ENCODE measurements around the gene FAM186B.

Gene FAM186B

DNA sequence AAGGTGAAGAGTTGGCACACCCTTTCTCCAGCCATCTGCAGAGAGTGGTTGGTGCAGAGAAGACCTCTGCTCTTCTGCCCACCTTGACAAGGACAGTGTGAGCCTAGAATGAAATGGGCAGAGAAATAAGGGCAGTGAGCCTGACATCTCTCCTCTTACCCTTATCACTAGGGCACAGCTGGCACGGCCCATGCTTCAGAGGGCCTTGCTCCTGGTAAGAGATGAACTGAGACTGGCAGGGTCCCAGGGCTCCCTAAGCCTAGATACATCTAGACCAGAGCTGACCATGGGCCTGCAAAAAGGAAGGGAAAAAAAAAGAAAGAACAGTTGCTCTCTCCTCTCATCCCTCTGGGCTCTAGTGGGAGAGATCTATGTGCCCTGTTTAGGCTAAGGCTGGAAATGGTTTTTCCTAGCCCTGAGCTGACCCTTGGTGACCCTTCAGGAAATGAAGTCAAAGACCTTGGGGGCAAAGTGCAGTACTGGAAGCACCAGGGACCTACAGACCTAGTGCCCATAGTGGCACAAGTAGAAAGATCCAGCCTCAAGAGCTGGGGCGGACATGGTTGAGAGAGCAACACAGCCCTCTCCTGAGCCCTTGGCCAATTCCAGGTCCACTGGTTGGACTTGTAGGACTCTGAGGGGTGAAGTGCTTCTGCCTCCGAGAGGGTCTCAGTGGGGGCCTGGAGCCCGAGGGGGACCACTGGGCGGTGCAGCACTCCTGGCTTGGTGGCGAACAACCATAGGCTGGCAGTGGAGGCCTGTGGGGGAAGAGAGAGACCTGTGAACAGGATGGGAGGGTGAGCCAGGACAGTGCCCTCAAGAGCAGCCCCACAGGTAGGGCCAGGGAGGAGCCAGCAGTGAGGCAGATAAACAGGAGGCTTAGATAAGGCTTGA lies 40.0 kb upstream of the FAM186B start:
- ChIA-PET CTCF (interaction anchor here (0.6 to 1.0 kb wide), 4 partner anchors 34 to 341 kb away, joined by 3 to 7 read pairs (median 4); no protein-coding TSS in a partner anchor), POLR2A (interaction anchor here (1.3 kb wide), 1 partner anchor 96 kb away, joined by 3 read pairs; no protein-coding TSS in a partner anchor)
- no peak for DNase-seq (ENCODE audit: extremely low spot score)
- TF ChIP-seq FOXM1 (IDR thresholded peaks at IDR 0.05; ENCODE audit: borderline replicate concordance) (no peak), L3MBTL2 (conservative IDR thresholded peaks at IDR 0.05) (no peak), TARDBP (IDR thresholded peaks at IDR 0.05) (no peak), ARNT (IDR thresholded peaks at IDR 0.05) (no peak), FOXK2 (IDR thresholded peaks at IDR 0.05) (no peak), FOXA1 (IDR thresholded peaks at IDR 0.05) (no peak), ELF4 (IDR thresholded peaks at IDR 0.05) (no peak)

DNA sequence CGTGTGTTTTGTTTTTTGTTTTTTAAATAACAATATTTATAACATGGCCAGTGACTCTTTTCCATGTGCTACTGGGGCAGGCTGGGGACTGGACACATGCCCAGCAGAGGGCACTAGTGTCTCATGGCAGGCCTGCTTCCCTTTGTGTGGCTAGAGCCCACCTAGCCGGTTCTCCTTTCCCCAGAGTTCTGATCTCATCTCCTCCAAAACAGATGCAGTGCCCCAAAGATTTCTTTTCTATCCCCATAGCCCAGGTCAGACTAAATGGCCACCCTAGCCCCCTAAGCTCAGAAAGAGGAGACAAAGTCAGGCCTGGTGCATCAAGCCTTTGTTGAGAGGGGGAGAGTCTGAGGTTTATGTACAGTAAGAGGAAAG lies 39.2 kb upstream of the FAM186B start:
- CTCF ChIA-PET: interaction anchor here (1.0 to 1.1 kb wide), 2 partner anchors 35 to 62 kb away, joined by 3 to 4 read pairs; no protein-coding TSS in a partner anchor
- TF ChIP-seq, protein P1, sequence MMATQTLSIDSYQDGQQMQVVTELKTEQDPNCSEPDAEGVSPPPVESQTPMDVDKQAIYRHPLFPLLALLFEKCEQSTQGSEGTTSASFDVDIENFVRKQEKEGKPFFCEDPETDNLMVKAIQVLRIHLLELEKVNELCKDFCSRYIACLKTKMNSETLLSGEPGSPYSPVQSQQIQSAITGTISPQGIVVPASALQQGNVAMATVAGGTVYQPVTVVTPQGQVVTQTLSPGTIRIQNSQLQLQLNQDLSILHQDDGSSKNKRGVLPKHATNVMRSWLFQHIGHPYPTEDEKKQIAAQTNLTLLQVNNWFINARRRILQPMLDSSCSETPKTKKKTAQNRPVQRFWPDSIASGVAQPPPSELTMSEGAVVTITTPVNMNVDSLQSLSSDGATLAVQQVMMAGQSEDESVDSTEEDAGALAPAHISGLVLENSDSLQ (IDR thresholded peaks at IDR 0.05): no peak
- no peak for TF ChIP-seq FOXM1 (IDR thresholded peaks at IDR 0.05; ENCODE audit: borderline replicate concordance)
- no peak for TF ChIP-seq SP1 (IDR thresholded peaks at IDR 0.05)
- no peak for TF ChIP-seq L3MBTL2 (conservative IDR thresholded peaks at IDR 0.05)

DNA sequence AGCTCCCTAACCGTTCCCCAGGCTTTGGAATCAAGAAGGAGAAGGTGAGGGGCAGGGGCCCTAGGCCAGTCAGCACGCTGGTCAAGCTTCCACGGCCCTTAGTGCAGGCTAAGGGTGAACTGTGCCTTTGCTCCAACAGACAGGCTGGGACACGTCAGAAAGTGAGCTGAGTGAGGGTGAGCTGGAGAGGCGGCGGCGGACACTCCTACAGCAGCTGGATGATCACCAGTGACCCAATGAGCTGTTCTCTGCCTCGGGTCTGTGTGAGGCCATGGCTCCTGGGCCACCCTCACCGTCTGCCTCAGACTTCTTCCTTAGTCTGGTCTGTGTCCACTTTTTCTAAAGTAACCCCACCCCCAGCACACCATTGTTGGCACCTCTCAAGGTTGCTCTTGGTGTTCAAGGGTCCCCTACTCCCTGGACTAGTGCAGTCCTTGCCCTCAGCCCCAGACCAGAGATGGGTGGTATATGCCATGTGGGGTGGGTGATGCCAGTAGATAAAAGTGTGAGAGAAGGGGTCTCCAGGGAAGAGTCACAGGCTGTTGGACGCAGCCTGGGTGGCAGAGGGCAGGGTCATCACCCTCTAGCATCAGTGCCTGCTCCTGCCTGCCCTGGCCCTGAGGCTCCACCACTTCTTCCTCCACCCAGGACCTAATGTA lies 38.7 kb upstream of the FAM186B start:
- TF ChIP-seq BHLHE40 (IDR thresholded peaks at IDR 0.05; ENCODE audit: borderline replicate concordance): no peak
- TF ChIP-seq L3MBTL2 (conservative IDR thresholded peaks at IDR 0.05): no peak
- TF ChIP-seq FOXK2 (IDR thresholded peaks at IDR 0.05): no peak
- no peak for TF ChIP-seq CTBP1 (IDR thresholded peaks at IDR 0.05; ENCODE audit: borderline replicate concordance)
- TF ChIP-seq ZNF384 (IDR thresholded peaks at IDR 0.05): no peak
- no peak for TF ChIP-seq SP1 (IDR thresholded peaks at IDR 0.05)
- TF ChIP-seq LEF1 (IDR thresholded peaks at IDR 0.05; ENCODE audit: borderline replicate concordance): no peak
- no peak for TF ChIP-seq TARDBP (IDR thresholded peaks at IDR 0.05)
- no peak for TF ChIP-seq ELF4 (IDR thresholded peaks at IDR 0.05)
- TF ChIP-seq SUZ12 (IDR thresholded peaks at IDR 0.05): no peak
- TF ChIP-seq NFRKB (IDR thresholded peaks at IDR 0.05): no peak
- TF ChIP-seq FOXA1 (IDR thresholded peaks at IDR 0.05): no peak
- TF ChIP-seq, protein P1 (IDR thresholded peaks at IDR 0.05): no peak
- no peak for TF ChIP-seq HDGF (IDR thresholded peaks at IDR 0.05; ENCODE audit: borderline replicate concordance)
- no peak for TF ChIP-seq ARNT (IDR thresholded peaks at IDR 0.05)
- TF ChIP-seq FOXM1 (IDR thresholded peaks at IDR 0.05; ENCODE audit: borderline replicate concordance): no peak
- POLR2A ChIA-PET: interaction anchor here (3.4 kb wide), 1 partner anchor 97 kb away, joined by 14 read pairs; the partner anchor contains the start of gene TMBIM6
- DNase-seq (ENCODE audit: extremely low spot score): no peak
- CTCF ChIA-PET: interaction anchor here (0.6 to 1.1 kb wide), 4 partner anchors 21 to 75 kb away, joined by 3 to 4 read pairs (median 3); no protein-coding TSS in a partner anchor

More for the DNA sequence above, 39.2 kb upstream of the FAM186B start:
- peak; percentile 85 for DNase-seq (ENCODE audit: extremely low spot score)
- POLR2A ChIA-PET: interaction anchor here (1.3 to 3.4 kb wide), 2 partner anchors 97 kb away, joined by 3 to 14 read pairs; partner anchors contain the start of gene TMBIM6

DNA sequence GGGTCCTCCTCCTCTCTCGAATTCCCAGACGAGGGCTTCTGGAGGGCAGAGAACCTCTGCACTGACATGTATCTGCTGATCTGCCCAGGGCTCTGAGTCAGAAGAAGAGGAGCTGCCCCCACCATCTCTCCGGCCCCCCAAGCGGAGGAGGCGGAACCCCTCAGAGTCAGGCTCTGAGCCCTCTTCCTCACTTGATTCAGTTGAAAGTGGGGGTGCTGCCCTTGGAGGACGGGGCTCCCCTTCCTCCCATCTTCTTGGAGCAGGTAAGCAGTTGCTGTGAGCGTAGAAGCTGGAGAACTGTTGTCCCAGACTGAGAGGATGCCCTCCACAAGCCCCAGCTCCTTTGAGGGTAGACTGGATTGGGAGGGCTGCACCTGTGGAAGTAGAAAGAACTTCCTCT lies 37.7 kb upstream of the FAM186B start:
- ChIA-PET CTCF (interaction anchor here (0.6 to 1.0 kb wide), 2 partner anchors 20 to 76 kb away, joined by 3 read pairs; no protein-coding TSS in a partner anchor), POLR2A (interaction anchor here (3.4 kb wide), 1 partner anchor 98 kb away, joined by 14 read pairs; the partner anchor contains the start of gene TMBIM6)
- no peak for DNase-seq (ENCODE audit: extremely low spot score)
- TF ChIP-seq CTBP1 (IDR thresholded peaks at IDR 0.05; ENCODE audit: borderline replicate concordance): no peak
- no peak for TF ChIP-seq LEF1 (IDR thresholded peaks at IDR 0.05; ENCODE audit: borderline replicate concordance)
- TF ChIP-seq FOXA1 (IDR thresholded peaks at IDR 0.05): no peak
- TF ChIP-seq L3MBTL2 (conservative IDR thresholded peaks at IDR 0.05): no peak
- no peak for TF ChIP-seq FOXM1 (IDR thresholded peaks at IDR 0.05; ENCODE audit: borderline replicate concordance)
- no peak for TF ChIP-seq FOXK2 (IDR thresholded peaks at IDR 0.05)
- TF ChIP-seq TARDBP (IDR thresholded peaks at IDR 0.05): no peak
- no peak for TF ChIP-seq ARNT (IDR thresholded peaks at IDR 0.05)
- no peak for TF ChIP-seq BHLHE40 (IDR thresholded peaks at IDR 0.05; ENCODE audit: borderline replicate concordance)
- TF ChIP-seq SP1 (IDR thresholded peaks at IDR 0.05): no peak
- TF ChIP-seq, protein P1 (IDR thresholded peaks at IDR 0.05): no peak
- no peak for TF ChIP-seq ZNF384 (IDR thresholded peaks at IDR 0.05)
- TF ChIP-seq ELF4 (IDR thresholded peaks at IDR 0.05): no peak
- TF ChIP-seq HDGF (IDR thresholded peaks at IDR 0.05; ENCODE audit: borderline replicate concordance): no peak
- no peak for TF ChIP-seq SUZ12 (IDR thresholded peaks at IDR 0.05)

DNA sequence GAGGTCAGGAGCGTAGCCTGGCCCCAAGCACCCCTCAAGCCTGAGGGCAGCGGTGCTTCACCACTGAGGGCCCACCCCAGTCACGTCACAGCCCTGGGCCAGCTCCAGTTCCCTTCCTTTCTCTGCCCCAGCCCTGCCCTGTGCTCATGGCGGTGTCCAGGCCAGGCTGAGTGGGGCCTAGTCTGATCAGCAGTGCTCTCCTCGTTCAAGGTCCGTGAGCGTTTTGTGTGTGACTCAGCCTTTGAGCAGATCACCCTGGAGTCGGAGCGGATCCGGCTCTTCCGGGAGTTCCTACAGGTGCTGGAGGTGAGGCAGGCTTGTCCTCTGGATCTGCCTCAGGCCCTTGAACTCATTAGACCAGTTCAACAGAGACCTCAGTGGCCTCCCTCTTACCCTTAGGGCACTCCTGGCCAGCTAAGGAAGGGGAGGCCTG lies 36.9 kb upstream of the FAM186B start:
- ChIA-PET POLR2A (interaction anchor here (3.4 kb wide), 1 partner anchor 99 kb away, joined by 14 read pairs; the partner anchor contains the start of gene TMBIM6), CTCF (no interaction called here)
- no peak for TF ChIP-seq LEF1 (IDR thresholded peaks at IDR 0.05; ENCODE audit: borderline replicate concordance)
- TF ChIP-seq ARNT (IDR thresholded peaks at IDR 0.05): no peak
- TF ChIP-seq ELF4 (IDR thresholded peaks at IDR 0.05): no peak
- no peak for TF ChIP-seq FOXM1 (IDR thresholded peaks at IDR 0.05; ENCODE audit: borderline replicate concordance)
- TF ChIP-seq FOXA1 (IDR thresholded peaks at IDR 0.05): no peak
- no peak for TF ChIP-seq SP1 (IDR thresholded peaks at IDR 0.05)
- no peak for TF ChIP-seq BHLHE40 (IDR thresholded peaks at IDR 0.05; ENCODE audit: borderline replicate concordance)
- TF ChIP-seq TARDBP (IDR thresholded peaks at IDR 0.05): no peak
- TF ChIP-seq HDGF (IDR thresholded peaks at IDR 0.05; ENCODE audit: borderline replicate concordance): no peak
- TF ChIP-seq FOXK2 (IDR thresholded peaks at IDR 0.05): no peak
- TF ChIP-seq, protein P1 (IDR thresholded peaks at IDR 0.05): no peak
- no peak for TF ChIP-seq ZNF384 (IDR thresholded peaks at IDR 0.05)
- no peak for TF ChIP-seq CTBP1 (IDR thresholded peaks at IDR 0.05; ENCODE audit: borderline replicate concordance)
- TF ChIP-seq NFRKB (IDR thresholded peaks at IDR 0.05): no peak
- DNase-seq (ENCODE audit: extremely low spot score): no peak
